Upper lobe of left lung (tissue), 6 donors: ENCODE data around the gene CNIH2. TPM values are rescaled to one million over a fixed set of nuclear protein-coding genes. Genes with fewer than 3 reads are reported as not detected.
A peak's percentile ranks its signal among the peaks of the same experiment; 100 is the strongest.

Experiments used
- ATAC-seq, 2 donors: fragments of 200-7000 bp; cut with Tn5 transposase; one replicate each; pipeline ENCODE4 v1.9.1; 2022; ENCODE audit warnings: mild to moderate bottlenecking in 2 of 2, moderate library complexity in 2 of 2; ENCODE audit not compliant: low FRiP score in 2 of 2
- DNase-seq, 2 donors: peaks; one replicate each; pipeline ENCODE4 v3.0.0-alpha.2; 2019 to 2020
- H3K27ac ChIP-seq, 4 donors: fragments of 200-600 bp; sonication (generic); one replicate each; pipeline ENCODE4 v1.5.1; 2016 to 2019
- H3K27me3 ChIP-seq, 4 donors: fragments of 200-600 bp; sonication (generic); one replicate each; pipeline ENCODE4 v1.5.1; 2017 to 2019
- H3K36me3 ChIP-seq, 4 donors: fragments of 200-600 bp; sonication (generic); one replicate each; pipeline ENCODE4 v1.5.1; 2016 to 2019
- H3K4me1 ChIP-seq, 4 donors: fragments of 200-600 bp; sonication (generic); one replicate each; pipeline ENCODE4 v1.5.1; 2018 to 2019
- H3K4me3 ChIP-seq, 4 donors: fragments of 200-600 bp; sonication (generic); one replicate each; pipeline ENCODE4 v1.5.1; 2017 to 2019; ENCODE audit warnings: mild to moderate bottlenecking in 2 of 4, moderate library complexity in 1 of 4
- H3K9me3 ChIP-seq, 4 donors: fragments of 200-600 bp; sonication (generic); one replicate each; pipeline ENCODE4 v1.5.1; 2018 to 2019
- EP300 ChIP-seq, 4 donors: sonication (generic); formaldehyde crosslinking; IDR thresholded peaks; one replicate each; pipeline ENCODE4 v1.5.1; 2017; ENCODE audit warnings: antibody characterized with exemption in 4 of 4, control low read depth in 2 of 4
- POLR2A ChIP-seq, 4 donors: fragments of 450-650 bp; IDR thresholded peaks; one replicate each; pipeline ENCODE4 v1.5.1; 2016 to 2017; ENCODE audit warnings: antibody characterized with exemption in 4 of 4, mild to moderate bottlenecking in 2 of 4
- POLR2AphosphoS5 ChIP-seq, 2 donors: sonication (generic); formaldehyde crosslinking; IDR thresholded peaks; one replicate each; pipeline ENCODE4 v1.5.1; 2017; ENCODE audit warnings: antibody characterized with exemption in 2 of 2
- WGBS, 2 donors: methylation state at CpG; one replicate each; pipeline ENCODE4 v1.1.5; 2017 to 2018; 5-methylcytosine and 5-hydroxymethylcytosine counted together
- total RNA-seq, 6 donors: library from RNA; depleted of rRNA in 4 of 6; stranded (reverse); fragments of >200 nt in 4 of 6; gene quantifications; one replicate each; pipeline versions ENCODE4 v1.1.0 to v1.2.1, GENCODE V29; 2016 to 2021
- TF ChIP-seq, protein P1 (sequence below), 6 experiments: fragments of 450-650 bp in 4 of 6; fragments of 200-600 bp in 2 of 6; sonication (generic) in 2 of 6; IDR thresholded peaks; one replicate each; pipeline ENCODE4 v1.5.1; 2016 to 2019; ENCODE audit warnings: antibody characterized with exemption in 6 of 6
- donor health status: DM: no; HTN: no; CAD: no; lungs with moderate emphysema.
- donor health status: DM: no; HTN: yes; CAD: no; lungs with severe emphysema.

CNIH2 gene
- total RNA-seq, 6 donors from 2014 or later = 1.4 to 2.0 (median 1.6) TPM; not detected in 2

DNA sequence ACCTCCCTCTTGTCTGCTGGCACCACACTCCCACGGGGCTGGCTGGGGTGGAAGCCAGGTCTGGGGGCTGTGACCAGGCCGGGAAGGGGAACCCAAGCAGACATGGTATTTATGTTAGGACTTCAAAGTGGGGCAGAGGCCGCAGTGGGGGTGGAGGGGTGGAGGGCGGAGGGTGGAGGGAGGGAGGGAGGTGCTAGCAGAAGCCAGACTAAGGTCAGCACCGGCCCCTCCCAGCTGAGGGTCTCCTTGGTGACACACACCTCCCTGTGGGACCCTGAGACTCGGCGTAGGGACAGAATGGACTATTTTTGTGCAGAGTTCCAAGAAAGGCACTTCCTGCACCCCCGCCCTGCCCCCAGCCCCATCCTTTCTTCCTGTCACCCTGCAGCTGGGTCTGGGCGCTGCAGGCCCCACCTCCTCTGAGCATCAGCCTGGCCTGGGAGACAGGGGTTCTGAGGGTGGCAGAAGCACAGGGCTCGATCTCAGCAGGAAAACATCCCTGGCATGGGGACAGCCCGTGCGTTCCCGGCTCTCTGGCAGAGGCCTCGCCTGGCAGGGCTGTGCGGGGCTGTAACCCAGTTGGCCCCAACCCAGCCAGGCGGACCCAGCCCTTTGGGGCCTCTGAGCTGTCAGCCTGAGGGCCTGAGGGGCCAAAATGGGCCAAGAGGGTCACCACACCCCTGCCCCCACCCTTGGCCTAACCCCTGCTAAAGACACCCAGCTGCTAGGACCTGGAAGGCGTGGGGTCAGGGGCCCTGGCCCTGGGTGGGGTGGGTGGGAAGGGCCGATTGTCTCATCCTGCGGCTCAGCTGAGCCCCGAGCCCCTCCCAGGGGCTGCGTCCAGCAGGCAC is 48.5 kb downstream of the CNIH2 start:
- ATAC-seq (peak in 1 of 2 donors; percentile 57), DNase-seq (peak in 1 of 2 donors; percentile 78)
- Histone ChIP-seq H3K4me3 (no peak overlapping the region), H3K27me3 (no peaks in the 10 kb centered on the region), H3K4me1 (peaks cover 25 to 32% (median 27%) of the 10 kb centered on the region in 4 donors), H3K36me3 (no peaks in the 10 kb centered on the region), H3K27ac (peak overlapping the region; percentile 48 to 67 (median 58)), H3K9me3 (no peaks in the 10 kb centered on the region)
- TF ChIP-seq, protein P1, sequence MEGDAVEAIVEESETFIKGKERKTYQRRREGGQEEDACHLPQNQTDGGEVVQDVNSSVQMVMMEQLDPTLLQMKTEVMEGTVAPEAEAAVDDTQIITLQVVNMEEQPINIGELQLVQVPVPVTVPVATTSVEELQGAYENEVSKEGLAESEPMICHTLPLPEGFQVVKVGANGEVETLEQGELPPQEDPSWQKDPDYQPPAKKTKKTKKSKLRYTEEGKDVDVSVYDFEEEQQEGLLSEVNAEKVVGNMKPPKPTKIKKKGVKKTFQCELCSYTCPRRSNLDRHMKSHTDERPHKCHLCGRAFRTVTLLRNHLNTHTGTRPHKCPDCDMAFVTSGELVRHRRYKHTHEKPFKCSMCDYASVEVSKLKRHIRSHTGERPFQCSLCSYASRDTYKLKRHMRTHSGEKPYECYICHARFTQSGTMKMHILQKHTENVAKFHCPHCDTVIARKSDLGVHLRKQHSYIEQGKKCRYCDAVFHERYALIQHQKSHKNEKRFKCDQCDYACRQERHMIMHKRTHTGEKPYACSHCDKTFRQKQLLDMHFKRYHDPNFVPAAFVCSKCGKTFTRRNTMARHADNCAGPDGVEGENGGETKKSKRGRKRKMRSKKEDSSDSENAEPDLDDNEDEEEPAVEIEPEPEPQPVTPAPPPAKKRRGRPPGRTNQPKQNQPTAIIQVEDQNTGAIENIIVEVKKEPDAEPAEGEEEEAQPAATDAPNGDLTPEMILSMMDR (IDR thresholded peaks at IDR 0.05) = no peak
- no peak for TF ChIP-seq EP300 (IDR thresholded peaks at IDR 0.05)
- no peak for TF ChIP-seq POLR2AphosphoS5 (IDR thresholded peaks at IDR 0.05)
- no peak for TF ChIP-seq POLR2A (IDR thresholded peaks at IDR 0.05)
- 49 to 53% methylated on average over 2 to 19 of the region's 21 CpGs for WGBS, 2 donors

DNA sequence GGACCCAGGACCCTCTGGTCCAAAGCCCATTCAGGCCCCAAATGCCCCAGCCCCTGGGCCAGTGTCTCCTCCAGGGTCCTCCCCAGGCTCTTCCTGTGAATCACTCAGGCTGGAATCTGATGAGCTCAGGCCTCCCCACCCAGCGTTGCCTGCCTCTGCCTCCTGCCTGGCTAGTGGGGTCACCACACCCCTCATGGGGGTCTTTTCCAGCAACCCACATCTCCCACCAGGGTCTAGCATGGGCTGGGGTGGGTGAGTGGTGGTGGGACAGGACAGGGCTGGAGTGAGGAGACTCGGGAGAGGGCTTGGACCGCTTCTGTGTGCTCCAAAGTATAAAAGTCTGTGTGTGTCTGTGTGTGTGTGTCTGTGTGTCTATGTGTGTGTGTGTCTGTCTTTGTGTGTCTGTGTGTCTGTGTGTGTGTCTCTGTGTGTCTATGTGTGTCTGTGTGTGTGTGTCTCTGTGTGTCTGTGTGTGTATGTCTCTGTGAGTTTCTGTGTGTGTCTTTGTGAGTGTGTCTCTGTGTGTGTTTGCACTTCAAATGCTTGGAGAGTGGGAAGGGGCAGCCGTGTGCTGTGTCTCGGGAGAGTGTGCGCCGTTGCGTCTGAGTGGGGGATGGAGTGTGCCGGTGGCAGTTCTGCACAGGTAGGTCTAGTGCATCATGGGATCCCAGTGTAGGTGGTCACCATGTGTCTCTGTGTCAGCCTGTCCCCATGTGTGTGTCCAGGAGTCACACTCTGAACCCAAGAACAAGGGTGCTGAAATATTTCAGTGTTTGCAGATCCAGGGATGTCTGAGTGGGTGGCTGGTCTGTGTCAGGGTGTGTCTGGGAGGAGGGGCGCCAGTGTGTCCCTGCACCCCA is 49.4 kb downstream of the CNIH2 start:
- 85 to 86% methylated on average over 6 to 10 of the region's 10 CpGs for WGBS, 2 donors
- Histone ChIP-seq H3K4me3 (no peak overlapping the region), H3K27me3 (no peaks in the 10 kb centered on the region), H3K27ac (peak overlapping the region; percentile 43 to 61 (median 51)), H3K9me3 (no peaks in the 10 kb centered on the region), H3K36me3 (peaks cover 0 to 7% (median 1%) of the 10 kb centered on the region in 4 donors), H3K4me1 (peaks cover 25 to 32% (median 27%) of the 10 kb centered on the region in 4 donors)
- TF ChIP-seq, protein P1 (IDR thresholded peaks at IDR 0.05) = no peak
- no peak for TF ChIP-seq POLR2A (IDR thresholded peaks at IDR 0.05)
- no peak for TF ChIP-seq EP300 (IDR thresholded peaks at IDR 0.05)
- TF ChIP-seq POLR2AphosphoS5 (IDR thresholded peaks at IDR 0.05) = no peak
- peak in 1 of 2 donors; percentile 74 for ATAC-seq
- DNase-seq = peak in 1 of 2 donors; percentile 28

DNA sequence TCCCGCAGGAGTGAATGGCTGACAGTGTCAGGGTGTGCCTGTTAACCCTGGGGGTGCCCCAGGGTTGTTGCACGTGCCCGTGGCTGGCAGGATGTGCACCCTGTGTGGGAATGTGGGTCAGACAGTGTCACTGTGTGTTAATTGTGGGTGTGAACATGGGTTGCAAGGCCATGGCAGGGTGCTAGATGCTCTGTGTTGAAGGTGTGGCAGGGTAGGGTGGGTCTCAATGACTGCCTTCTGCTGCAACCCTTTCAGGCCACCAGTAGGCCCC is 50.0 kb downstream of the CNIH2 start:
- WGBS, 2 donors = 66% methylated on average over 3 of the region's 3 CpGs; no CpG with 5 or more reads in 1 of the 2 donors
- H3K27ac ChIP-seq = peak overlapping the region in 2 of 4 donors; percentile 9 to 21

DNA sequence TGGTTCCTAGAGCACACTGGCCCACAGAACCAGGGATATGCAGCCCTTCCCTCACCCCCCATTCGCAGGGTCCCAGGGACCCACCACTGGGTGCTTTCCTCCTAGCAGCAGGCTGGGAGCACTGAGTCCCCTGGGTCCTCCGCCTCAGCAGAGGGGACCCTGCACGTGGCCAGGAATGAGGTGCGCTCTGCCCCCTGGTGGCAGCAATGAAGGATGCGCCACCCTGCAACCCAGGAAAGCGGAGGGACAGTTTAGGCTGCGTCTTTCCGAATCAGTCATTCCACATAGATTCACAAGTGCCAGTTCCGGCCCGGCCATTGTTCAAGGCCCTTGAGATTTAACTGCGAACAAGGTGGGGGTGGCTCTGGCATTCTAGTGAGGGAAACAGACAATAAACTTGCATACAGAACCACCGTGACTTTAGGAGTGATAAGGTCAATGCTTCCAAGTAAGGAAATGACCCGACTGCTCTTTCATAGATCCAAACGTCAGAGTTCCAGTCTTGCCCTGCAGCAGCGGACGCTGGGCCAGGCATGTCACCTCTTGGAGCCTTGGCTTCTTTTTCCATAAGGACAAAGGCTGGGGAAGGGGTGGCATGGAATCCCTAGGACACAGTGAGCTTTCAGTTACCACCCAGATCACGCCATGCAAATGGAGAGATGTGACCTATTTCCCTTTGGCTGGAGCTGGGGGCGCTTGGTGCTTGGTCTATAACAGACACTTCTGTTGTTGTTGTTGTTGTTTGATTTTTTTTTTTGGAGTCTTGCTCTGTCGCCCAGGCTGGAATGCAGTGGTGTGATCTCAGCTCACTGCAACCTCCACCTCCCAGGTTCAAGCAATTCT is 50.5 kb downstream of the CNIH2 start:
- no peaks in the 10 kb centered on the region for H3K27me3 ChIP-seq
- ATAC-seq (peak; percentile 82 to 86), DNase-seq (peak; percentile 79 to 86)
- peak overlapping the region in 3 of 4 donors; percentile 9 to 78 (median 21) for H3K27ac ChIP-seq
- TF ChIP-seq POLR2A (IDR thresholded peaks at IDR 0.05) = no peak
- peak; percentile 49 to 57 for TF ChIP-seq POLR2AphosphoS5 (IDR thresholded peaks at IDR 0.05)
- TF ChIP-seq, protein P1 (IDR thresholded peaks at IDR 0.05) = peak; percentile 95 to 98 (median 96)
- TF ChIP-seq EP300 (IDR thresholded peaks at IDR 0.05) = no peak
- H3K36me3 ChIP-seq = peaks cover 0 to 19% (median 6%) of the 10 kb centered on the region in 4 donors
- H3K4me1 ChIP-seq = peaks cover 25 to 32% (median 27%) of the 10 kb centered on the region in 4 donors
- peak overlapping the region in 1 of 4 donors; percentile 3 for H3K4me3 ChIP-seq
- 8 to 13% methylated on average over 11 to 18 of the region's 19 CpGs for WGBS, 2 donors
- H3K9me3 ChIP-seq = no peaks in the 10 kb centered on the region

More for the DNA sequence above, 50.0 kb downstream of the CNIH2 start:
- no peaks in the 10 kb centered on the region for H3K9me3 ChIP-seq
- ATAC-seq = peak in 1 of 2 donors; percentile 0
- DNase-seq = peak in 1 of 2 donors; percentile 52
- H3K4me3 ChIP-seq = no peak overlapping the region
- H3K4me1 ChIP-seq = peaks cover 25 to 32% (median 27%) of the 10 kb centered on the region in 4 donors
- TF ChIP-seq, protein P1 (IDR thresholded peaks at IDR 0.05) = no peak
- TF ChIP-seq POLR2AphosphoS5 (IDR thresholded peaks at IDR 0.05) (no peak), EP300 (IDR thresholded peaks at IDR 0.05) (no peak), POLR2A (IDR thresholded peaks at IDR 0.05) (no peak)
- peaks cover 0 to 13% (median 3%) of the 10 kb centered on the region in 4 donors for H3K36me3 ChIP-seq
- no peaks in the 10 kb centered on the region for H3K27me3 ChIP-seq
